Frontal cortex (tissue), 4 donors: ENCODE measurements around the gene TENT4B. TPM values are rescaled to one million over a fixed set of nuclear protein-coding genes. Genes with fewer than 3 reads are reported as not detected.

ENCODE experiments used
- DNase-seq, 2 donors: peaks; one replicate each; pipeline ENCODE4 v3.0.0; 2012; ENCODE audit warnings: low spot score in 2 of 2
- FAIRE-seq: peaks from 2 replicates; lab custom pipeline; 2012; peaks lifted over from hg19 to GRCh38; lab: Jason Lieb, UNC
- small RNA-seq: library from RNA; depleted of rRNA; stranded (forward); fragments of <200 nt; gene quantifications from one replicate; pipeline ENCODE3, GENCODE V24; 2014
- total RNA-seq: library from RNA; depleted of rRNA; stranded (reverse); fragments of >200 nt; gene quantifications from one replicate; pipeline ENCODE4 v1.2.3, GENCODE V29; 2014
- donor health status: control.
- donor health status: control.
- donor health status: control.

The TENT4B gene
- total RNA-seq, 1 donor from 2014 or later = 27.7 TPM

DNA sequence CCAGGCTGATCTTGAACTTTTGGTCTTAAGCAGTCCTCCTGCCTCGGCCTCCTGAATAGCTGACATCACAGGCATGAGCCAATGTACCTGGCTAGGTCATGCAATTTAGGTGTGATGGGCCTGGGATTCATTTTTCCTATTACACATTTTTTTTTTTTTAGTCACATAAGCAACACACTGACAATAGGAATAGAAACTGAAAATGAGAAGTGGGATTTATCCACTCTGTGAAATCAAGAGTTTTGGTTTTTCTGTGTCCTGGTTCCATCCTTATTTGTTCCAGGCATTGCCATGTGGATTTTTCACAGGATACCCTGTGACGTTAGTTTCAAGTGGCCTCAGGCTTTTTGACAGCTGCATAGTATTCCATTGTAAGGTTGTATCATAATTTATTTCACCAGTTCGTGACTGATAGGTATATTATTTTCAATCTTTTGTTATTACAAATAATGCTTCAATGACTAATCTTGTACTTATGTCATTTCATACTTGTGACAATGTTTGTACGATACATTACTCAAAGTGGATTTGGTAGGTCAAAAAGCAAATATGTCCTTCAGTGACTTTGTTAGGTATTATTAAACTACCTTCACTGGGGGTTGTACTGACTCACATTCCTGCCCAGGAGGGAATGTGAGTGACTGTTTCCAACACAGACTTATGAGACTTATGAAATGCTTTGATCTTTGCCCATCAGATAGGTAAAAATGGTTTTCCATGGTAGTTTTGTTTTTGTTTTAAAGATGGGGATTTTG lies 123.9 kb downstream of the TENT4B start:
- FAIRE-seq (no peak), DNase-seq (no peak)

- FAIRE-seq = no peak
Measured at GRCh38 chr16:50278251-50278650, 125.1 kb downstream of the TENT4B start.

GRCh38 chr16:50279504-50279865 lies 126.4 kb downstream of the TENT4B start:
- FAIRE-seq (no peak), DNase-seq (no peak)

More at GRCh38 chr16:50278251-50278650, 125.1 kb downstream of the TENT4B start:
- no peak for DNase-seq

- FAIRE-seq (no peak), DNase-seq (no peak)
Measured at GRCh38 chr16:50280932-50281331, 127.8 kb downstream of the TENT4B start.

Small RNAs within 50 kb of the gene (small RNA-seq; reads per million reads assigned to genes)
- gene RF00156 (not detected), gene RPL10P14 (not detected)

Other genes starting within 250 kb of the TENT4B start
- 74.6 TPM for gene CNEP1R1, start 128.1 kb upstream of the TENT4B start, total RNA-seq
- gene HEATR3, start 87.3 kb upstream of the TENT4B start, total RNA-seq = 36.7 TPM
- gene ADCY7, start 113.2 kb downstream of the TENT4B start, total RNA-seq = 9.8 TPM
- gene BRD7, start 215.7 kb downstream of the TENT4B start, total RNA-seq = 39.5 TPM